GM12878 (cell line): Measurements from ENCODE around the gene MITF. TPM values are rescaled to one million over a fixed set of nuclear protein-coding genes. Genes with fewer than 3 reads are reported as not detected.

Experiments
- ATAC-seq: fragments of 200-7000 bp; cut with Tn5 transposase; 3 replicates; pipeline ENCODE4 v1.9.1; 2020; ENCODE audit warnings: mild to moderate bottlenecking, moderate library complexity
- BruUV-seq: library from RNA; stranded (reverse); fragments of 400-500 nt; replicated peaks from 2 replicates; lab custom pipeline; 2021; lab: Mats Ljungman, UMichigan
- CTCF ChIA-PET: fragments of 300-600 bp; sonication (Branson Sonifier 250); formaldehyde crosslinking; extraction: SDS; loops from one replicate; lab custom pipeline; 2021; ENCODE audit warnings: inconsistent platforms; lab: Yijun Ruan, JAX
- POLR2A ChIA-PET: fragments of 350-600 bp; formaldehyde crosslinking; extraction: SDS; loops from one replicate; lab custom pipeline; 2021; ENCODE audit warnings: inconsistent platforms; lab: Charles Lee
- RAD21 ChIA-PET: fragments of 300-600 bp; sonication (Branson Sonifier 250); formaldehyde crosslinking; loops from one replicate; lab custom pipeline; 2023; ENCODE audit warnings: antibody characterized with exemption; ENCODE audit not compliant: unreplicated experiment; lab: Charles Lee
- SMC1A ChIA-PET: fragments of 300-600 bp; sonication (Branson Sonifier 250); formaldehyde crosslinking; loops from one replicate; lab custom pipeline; 2023; ENCODE audit not compliant: unreplicated experiment, uncharacterized antibody; lab: Charles Lee
- DNase-seq: peaks from one replicate; pipeline ENCODE4 v3.0.0-alpha.2; 2011; ENCODE audit warnings: low read depth, low spot score
- FAIRE-seq: peaks from 3 replicates; lab custom pipeline; 2011; peaks lifted over from hg19 to GRCh38; lab: Jason Lieb, UNC
- H2AFZ ChIP-seq: 2 replicates; pipeline ENCODE4 v1.6.0; 2011; ENCODE audit warnings: low read depth, low read length, control low read depth; ENCODE audit not compliant: control insufficient read depth
- H3K27ac ChIP-seq: 2 replicates; pipeline ENCODE4 v1.5.1; 2011; ENCODE audit warnings: control low read depth; ENCODE audit not compliant: control insufficient read depth, insufficient read depth
- H3K27me3 ChIP-seq, 2 experiments: replicated peaks in 1 of 2; 2 replicates each; pipeline versions ENCODE4 v1.6.0 to v1.6.1; 2011; ENCODE audit warnings: low read length in 1 of 2; ENCODE audit not compliant: control insufficient read depth in 2 of 2, insufficient read depth in 2 of 2
- H3K36me3 ChIP-seq, 2 experiments: 2 replicates each; pipeline ENCODE4 v1.5.1; 2011; ENCODE audit warnings: low read length in 1 of 2; ENCODE audit not compliant: control insufficient read depth in 2 of 2, insufficient read depth in 2 of 2
- H3K4me1 ChIP-seq: 2 replicates; pipeline ENCODE4 v1.6.1; 2011; ENCODE audit warnings: mild to moderate bottlenecking, low read length, moderate library complexity, mixed read lengths; ENCODE audit not compliant: control insufficient read depth, insufficient read depth
- H3K4me2 ChIP-seq: 2 replicates; pipeline ENCODE4 v1.6.0; 2011; ENCODE audit warnings: control low read depth; ENCODE audit not compliant: control insufficient read depth, insufficient read depth
- H3K4me3 ChIP-seq: fragments of 200-600 bp; sonication (generic); 2 replicates; pipeline ENCODE4 v1.5.1; 2016
- H3K79me2 ChIP-seq: 2 replicates; pipeline ENCODE4 v1.6.0; 2011; ENCODE audit warnings: low read length; ENCODE audit not compliant: control insufficient read depth, insufficient read depth
- H3K9ac ChIP-seq: 2 replicates; pipeline ENCODE4 v1.8.0; 2011; ENCODE audit warnings: low read length, control low read depth, mixed read lengths; ENCODE audit not compliant: control insufficient read depth, insufficient read depth
- H3K9me3 ChIP-seq: replicated peaks from 3 replicates; pipeline ENCODE4 v1.5.1; 2011; ENCODE audit warnings: mild to moderate bottlenecking, low read length; ENCODE audit not compliant: control insufficient read depth, insufficient read depth
- H4K20me1 ChIP-seq: 2 replicates; pipeline ENCODE4 v1.6.0; 2011; ENCODE audit not compliant: control insufficient read depth, insufficient read depth
- BHLHE40 ChIP-seq, 2 experiments: fragments of 450-650 bp in 1 of 2; IDR thresholded peaks; 2 replicates each; pipeline ENCODE4 v1.6.1; 2011 to 2017; ENCODE audit warnings: low read depth in 2 of 2, borderline replicate concordance in 1 of 2, improper control_type of control experiment in 1 of 2, low read length in 1 of 2, mild to moderate bottlenecking in 1 of 2
- GABPA ChIP-seq: IDR thresholded peaks from 2 replicates; pipeline ENCODE4 v1.6.1; 2014; ENCODE audit warnings: antibody characterized with exemption, low read depth, mild to moderate bottlenecking, inconsistent platforms
- KLF5 ChIP-seq: fragments of 450-650 bp; IDR thresholded peaks from 2 replicates; pipeline ENCODE4 v1.6.1; 2014; ENCODE audit warnings: mild to moderate bottlenecking; ENCODE audit not compliant: partially characterized antibody
- LARP7 ChIP-seq: fragments of 450-650 bp; IDR thresholded peaks from 2 replicates; pipeline ENCODE4 v1.6.1; 2017; ENCODE audit warnings: mild to moderate bottlenecking
- MEF2B ChIP-seq: fragments of 450-650 bp; IDR thresholded peaks from 2 replicates; pipeline ENCODE4 v1.6.1; 2018; ENCODE audit warnings: mild to moderate bottlenecking, moderate library complexity; ENCODE audit not compliant: partially characterized antibody, poor library complexity, severe bottlenecking
- MYB ChIP-seq: fragments of 150-350 bp; IDR thresholded peaks from 2 replicates; pipeline ENCODE4 v1.6.1; 2014; ENCODE audit warnings: mild to moderate bottlenecking, low read depth, low read length, borderline replicate concordance
- NR2F1 ChIP-seq: fragments of 450-650 bp; conservative IDR thresholded peaks from 2 replicates; pipeline ENCODE4 v1.6.1; 2017; ENCODE audit warnings: mild to moderate bottlenecking
- NRF1 ChIP-seq: conservative IDR thresholded peaks from 2 replicates; pipeline ENCODE4 v1.6.1; 2011; ENCODE audit warnings: mild to moderate bottlenecking, low read depth, low read length, improper control_type of control experiment
- ZSCAN29 ChIP-seq: fragments of 450-650 bp; IDR thresholded peaks from 2 replicates; pipeline ENCODE4 v1.6.1; 2017; ENCODE audit warnings: mild to moderate bottlenecking, moderate library complexity
- ZZZ3 ChIP-seq: IDR thresholded peaks from 2 replicates; pipeline ENCODE4 v1.6.1; 2011; ENCODE audit warnings: low read depth; ENCODE audit not compliant: control insufficient read depth, insufficient read length
- WGBS: methylation state at CpG from one replicate; pipeline ENCODE4 v1.1.6; 2016; ENCODE audit warnings: low lambda C conversion rate; ENCODE audit not compliant: insufficient replicate concordance, insufficient coverage; ENCODE audit errors: missing lambda C conversion rate; 5-methylcytosine and 5-hydroxymethylcytosine counted together
- in situ Hi-C: fragments of 300-500 bp; cut with MboI; formaldehyde crosslinking; loops from 9 replicates; pipeline ENCODE4 v1.14.3; 2018; ENCODE audit warnings: mixed read lengths
- intact Hi-C: fragments of 100-400 bp; cut with micrococcal nuclease; formaldehyde crosslinking; loops from one replicate; pipeline ENCODE4 v1.14.2; 2022; ENCODE audit not compliant: unreplicated experiment
- polyA plus RNA-seq, 11 experiments: library from polyadenylated mRNA; depleted of rRNA in 4 of 11; unstranded in 6 of 11; stranded (reverse) in 5 of 11; fragments of >200 nt; fragmentation: Nextera tagmentation in 4 of 11; fragmentation: Illumina TruSeq in 1 of 11; extraction: Ambion mirVana in 4 of 11; extraction: Trizol in 1 of 11; gene quantifications; 1 replicate in 1 of 11; 2 replicates in 10 of 11; pipeline versions ENCODE4 v1.2.1 to v1.2.3, GENCODE V29; 2011 to 2016; ENCODE audit warnings: inconsistent platforms in 2 of 11, missing spikeins in 2 of 11, low read depth in 1 of 11
- total RNA-seq, 4 experiments: library from RNA; depleted of rRNA in 3 of 4; stranded (reverse); fragments of >200 nt in 3 of 4; fragmentation: Illumina TruSeq in 1 of 4; extraction: Trizol in 1 of 4; gene quantifications; 2 replicates each; pipeline versions ENCODE4 v1.2.1 to v1.2.3, GENCODE V29; 2013 to 2021
- TF ChIP-seq, protein P1 (sequence below): IDR thresholded peaks from 2 replicates; pipeline ENCODE4 v1.6.1; 2011; ENCODE audit warnings: low read depth, low read length, improper control_type of control experiment, borderline replicate concordance

MITF gene
- total and polyA plus RNA-seq, 10 of the 15 experiments (the other 5 are each of a cell fraction or from before 2014, with no cell fraction given) = under 0.01 to 0.90 (median 0.06) TPM; not detected in 3

DNA sequence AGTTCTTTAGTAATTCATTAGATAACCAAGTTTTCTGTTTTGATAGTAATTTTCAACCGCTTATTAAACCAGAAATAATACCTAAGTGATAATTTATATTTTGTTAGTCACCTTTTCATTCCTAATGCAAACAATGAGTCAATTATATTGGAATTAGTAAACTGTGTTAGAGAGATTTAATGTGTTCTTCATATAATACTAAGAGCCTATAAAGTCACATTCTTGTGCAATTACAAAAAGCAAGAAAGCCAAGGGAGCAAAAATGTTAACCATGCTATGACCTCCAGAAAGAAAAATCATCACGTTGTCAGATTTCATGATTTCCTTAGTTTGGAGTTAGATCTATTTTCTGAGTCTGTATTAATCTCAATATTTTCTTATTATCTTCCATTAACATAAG lies 151.4 kb downstream of the MITF start:
- in situ Hi-C loops (no loop called here), intact Hi-C loops (no loop called here)
- Histone ChIP-seq H3K27ac (no peak overlapping the region), H3K36me3 (no peaks in the 10 kb centered on the region), H4K20me1 (no peaks in the 10 kb centered on the region), H3K4me3 (no peak overlapping the region), H3K9me3 (no peaks in the 10 kb centered on the region), H2AFZ (no peak overlapping the region), H3K79me2 (no peaks in the 10 kb centered on the region), H3K9ac (no peak overlapping the region), H3K4me1 (no peaks in the 10 kb centered on the region), H3K27me3 (no peaks in the 10 kb centered on the region), H3K4me2 (no peak overlapping the region)
- no peak for ATAC-seq
- SMC1A ChIA-PET = no interaction called here
- no peak for FAIRE-seq
- TF ChIP-seq LARP7 (no peak), ZZZ3 (no peak), BHLHE40 (IDR thresholded peaks at IDR 0.05; ENCODE audit: borderline replicate concordance in 1 of 2, low read depth in 2 of 2, low read length in 1 of 2) (no peak), KLF5 (no peak), MEF2B (no peak), MYB (no peak), ZSCAN29 (no peak), NRF1 (no peak), NR2F1 (no peak), GABPA (no peak)
- TF ChIP-seq, protein P1, sequence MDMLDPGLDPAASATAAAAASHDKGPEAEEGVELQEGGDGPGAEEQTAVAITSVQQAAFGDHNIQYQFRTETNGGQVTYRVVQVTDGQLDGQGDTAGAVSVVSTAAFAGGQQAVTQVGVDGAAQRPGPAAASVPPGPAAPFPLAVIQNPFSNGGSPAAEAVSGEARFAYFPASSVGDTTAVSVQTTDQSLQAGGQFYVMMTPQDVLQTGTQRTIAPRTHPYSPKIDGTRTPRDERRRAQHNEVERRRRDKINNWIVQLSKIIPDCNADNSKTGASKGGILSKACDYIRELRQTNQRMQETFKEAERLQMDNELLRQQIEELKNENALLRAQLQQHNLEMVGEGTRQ = no peak
- CTCF ChIA-PET = no interaction called here
- RAD21 ChIA-PET = no interaction called here
- POLR2A ChIA-PET = no interaction called here
- no TSS peak for BruUV-seq
- DNase-seq = no peak
- 15% methylated on average over 2 of the region's 2 CpGs for WGBS
